GM19324 (cell line): Measurements from ENCODE around the gene NCKAP5.

Experiments used
- ATAC-seq: cut with Tn5 transposase; IDR thresholded peaks from one replicate; pipeline ENCODE4 v1.9.1; 2021; ENCODE audit warnings: mild to moderate bottlenecking, moderate library complexity; ENCODE audit not compliant: unreplicated experiment, low FRiP score

NCKAP5 gene

DNA sequence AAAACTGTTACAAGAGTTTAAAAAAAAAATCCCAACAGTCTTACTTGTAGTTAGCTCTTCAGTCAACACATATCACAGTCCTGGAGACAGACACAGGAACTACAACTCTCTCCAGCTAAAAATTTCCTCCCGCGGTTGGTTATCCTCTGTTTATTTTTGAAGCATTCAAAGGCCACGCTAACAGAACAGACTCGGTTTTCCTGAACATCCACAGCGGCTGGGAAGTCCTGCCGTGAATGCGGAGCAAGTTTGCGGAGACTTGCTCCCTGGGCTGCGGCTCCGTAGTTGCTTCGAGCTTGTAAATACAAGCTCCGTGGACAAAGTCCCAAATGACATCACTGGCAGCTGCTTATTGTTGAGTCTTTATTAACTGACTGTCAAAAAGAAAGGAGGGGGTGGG lies at the start of gene NCKAP5:
NCKAP5 (minus strand) TSS at position 292 of the 400 bp plus-strand sequence. CDS start 50,937 bp downstream, outside the sequence.
- ATAC-seq, result no peak

- ATAC-seq, result no peak
Observed at GRCh38 chr2:133609664-133610063, 41.4 kb upstream of the NCKAP5 start.

- no peak for ATAC-seq
Observed at GRCh38 chr2:133608291-133608690, 40.0 kb upstream of the NCKAP5 start.

DNA sequence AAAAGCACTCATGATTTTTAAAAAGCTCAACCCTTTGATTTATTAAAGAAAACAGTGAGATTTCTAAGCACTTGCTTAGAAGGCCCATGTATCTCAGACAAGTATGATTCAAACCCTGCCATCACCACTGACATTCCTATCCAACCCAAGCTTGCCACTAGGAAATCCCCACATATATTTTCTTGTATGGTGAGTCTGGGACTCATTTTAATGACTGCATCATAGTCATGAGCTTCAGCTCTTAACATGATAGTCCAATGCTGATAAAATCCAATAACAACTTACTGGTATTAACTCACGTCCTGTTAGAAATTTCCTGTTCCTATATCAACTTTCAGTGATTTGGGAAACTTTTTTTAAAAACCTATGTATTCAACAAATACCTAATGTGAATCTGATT lies 39.4 kb upstream of the NCKAP5 start:
- ATAC-seq, result no peak

DNA sequence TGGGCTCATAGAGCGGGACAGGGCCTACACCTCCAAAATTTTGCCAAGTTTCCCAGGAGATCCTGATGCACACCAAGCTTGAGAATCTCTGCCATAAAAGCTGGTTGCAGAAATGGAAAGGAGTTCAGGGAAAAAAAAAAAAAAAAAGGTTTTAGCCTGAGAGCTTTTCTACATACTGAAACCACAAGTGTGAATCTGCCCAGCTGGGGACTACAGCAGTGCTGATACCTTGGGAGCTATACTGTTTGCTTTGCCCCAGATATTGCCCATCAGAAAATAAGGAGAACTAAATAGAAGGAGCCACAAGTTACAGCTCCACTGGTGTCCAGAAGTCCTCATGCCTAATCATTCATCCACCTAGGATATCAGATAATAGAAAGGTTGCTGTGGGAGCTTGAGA lies 38.4 kb upstream of the NCKAP5 start:
- ATAC-seq, result no peak

- no peak for ATAC-seq
Observed at GRCh38 chr2:133605766-133606137, 37.5 kb upstream of the NCKAP5 start.

GRCh38 chr2:133605011-133605765 lies 36.9 kb upstream of the NCKAP5 start:
- no peak for ATAC-seq

GRCh38 chr2:133603109-133603508 lies 34.8 kb upstream of the NCKAP5 start:
- no peak for ATAC-seq

DNA sequence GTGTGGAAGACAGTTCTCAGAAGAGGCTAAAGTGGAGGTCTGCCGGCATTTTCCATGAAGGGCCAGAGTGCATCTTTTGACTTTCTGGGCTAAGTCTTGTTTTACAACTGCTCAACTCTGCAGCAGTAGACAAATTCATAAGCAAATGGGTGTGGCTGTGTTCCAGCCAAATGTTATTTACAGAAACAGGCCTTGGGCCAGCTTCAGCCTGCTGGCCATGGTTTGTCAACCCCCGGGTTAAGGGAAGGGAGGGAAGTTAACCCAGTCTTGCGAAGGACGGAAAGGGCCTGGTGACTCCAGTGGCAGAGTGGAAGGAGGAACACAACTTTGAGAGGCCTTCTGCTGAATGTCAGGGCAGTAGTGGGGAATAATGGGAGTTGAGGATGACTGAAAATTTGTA lies 34.3 kb upstream of the NCKAP5 start:
- ATAC-seq, result no peak

GRCh38 chr2:133600266-133600928 lies 32.1 kb upstream of the NCKAP5 start:
- ATAC-seq, result no peak

GRCh38 chr2:133599811-133600210 lies 31.5 kb upstream of the NCKAP5 start:
- no peak for ATAC-seq

DNA sequence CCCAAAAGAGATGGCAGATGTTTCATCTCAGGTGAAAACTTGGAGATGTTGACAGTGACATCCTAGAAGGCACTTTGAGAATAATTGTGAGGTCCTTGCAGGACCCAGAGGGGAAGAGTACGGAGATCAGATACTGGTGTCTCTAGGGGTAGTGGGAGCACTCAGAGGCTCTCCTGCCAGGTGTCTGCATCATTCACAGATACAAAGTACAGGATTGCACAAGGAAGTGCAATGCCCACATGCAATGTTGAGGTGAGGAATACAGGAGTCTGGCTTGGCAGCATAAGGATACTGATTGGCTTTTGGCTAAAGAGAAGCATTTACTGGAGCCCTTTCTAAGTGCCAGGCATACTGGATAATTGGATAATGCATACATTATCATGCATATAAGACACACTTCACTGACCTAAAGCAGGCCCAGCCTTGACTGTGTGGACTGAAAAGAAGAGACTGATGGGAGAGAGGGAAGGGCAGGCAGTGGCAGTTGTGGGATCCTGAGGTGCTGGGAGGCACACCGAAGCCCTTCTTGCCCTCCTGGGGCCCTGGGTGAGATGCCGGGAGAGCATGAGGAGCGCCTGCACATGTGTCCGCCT lies 31.0 kb upstream of the NCKAP5 start:
- ATAC-seq, result no peak

GRCh38 chr2:133598769-133599168 lies 30.5 kb upstream of the NCKAP5 start:
- no peak for ATAC-seq

GRCh38 chr2:133596701-133597393 lies 28.6 kb upstream of the NCKAP5 start:
- ATAC-seq, result no peak

- ATAC-seq, result no peak
Observed at GRCh38 chr2:133591164-133591563, 22.9 kb upstream of the NCKAP5 start.

- ATAC-seq, result no peak
Observed at GRCh38 chr2:133589456-133589855, 21.2 kb upstream of the NCKAP5 start.

- ATAC-seq, result no peak
Observed at GRCh38 chr2:133588144-133588543, 19.9 kb upstream of the NCKAP5 start.

DNA sequence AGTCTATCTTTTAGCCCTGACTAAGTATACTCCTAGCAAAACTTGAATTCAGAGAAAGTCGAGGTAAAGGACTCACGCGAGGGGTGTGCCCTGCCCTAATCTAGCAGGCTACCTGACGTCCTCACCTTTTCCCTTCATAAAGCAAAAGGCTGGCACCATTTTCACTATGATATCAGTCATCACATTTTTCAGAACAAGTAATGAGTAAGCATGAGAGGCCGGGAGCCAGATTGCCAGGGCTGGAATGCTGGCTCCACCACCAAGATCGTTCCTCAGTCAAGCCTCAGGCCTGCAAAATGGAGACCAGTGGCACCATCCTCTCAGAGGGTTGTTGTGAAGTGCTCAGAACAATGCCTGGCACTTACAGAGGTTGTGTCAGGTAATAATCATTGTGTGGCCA lies 18.7 kb upstream of the NCKAP5 start:
- ATAC-seq, result no peak

GRCh38 chr2:133581010-133581760 lies 12.9 kb upstream of the NCKAP5 start:
- ATAC-seq, result no peak

- ATAC-seq, result no peak
Observed at GRCh38 chr2:133579274-133579673, 11.0 kb upstream of the NCKAP5 start.
